ACC112 (cell line): ENCODE measurements around the gene BDH1.
"Not testable (repeated sequence)": the region's sequence is repeated elsewhere in the genome, so short reads cannot be mapped to it uniquely, and the experiment has no call there.

Experiments
- H2AFZ ChIP-seq: fragments of 200-600 bp; sonication (generic); one replicate; pipeline ENCODE4 v1.6.0; 2017; ENCODE audit warnings: antibody characterized with exemption, low read length; ENCODE audit not compliant: unreplicated experiment
- H3K27ac ChIP-seq: fragments of 200-600 bp; sonication (generic); 2 replicates; pipeline ENCODE4 v1.5.1; 2014; ENCODE audit warnings: low read depth, mild to moderate bottlenecking, antibody characterized with exemption, low read length, moderate library complexity
- H3K27me3 ChIP-seq: fragments of 200-600 bp; sonication (generic); 2 replicates; pipeline ENCODE4 v1.6.1; 2014; ENCODE audit warnings: mild to moderate bottlenecking, antibody characterized with exemption, low read length, moderate library complexity, mixed read lengths; ENCODE audit not compliant: insufficient read depth
- H3K36me3 ChIP-seq: fragments of 200-600 bp; sonication (generic); 2 replicates; pipeline ENCODE4 v1.6.1; 2016; ENCODE audit warnings: mild to moderate bottlenecking, antibody characterized with exemption, low read length, moderate library complexity, mixed read lengths; ENCODE audit not compliant: insufficient read depth
- H3K4me1 ChIP-seq: fragments of 200-600 bp; sonication (generic); one replicate; pipeline ENCODE4 v1.6.1; 2016; ENCODE audit warnings: low read length, mixed read lengths; ENCODE audit not compliant: insufficient read depth, unreplicated experiment, control insufficient read depth
- H3K4me3 ChIP-seq: fragments of 200-600 bp; sonication (generic); 2 replicates; pipeline ENCODE4 v1.5.1; 2014; ENCODE audit warnings: mild to moderate bottlenecking, low read depth, low read length
- H3K79me2 ChIP-seq: fragments of 200-600 bp; sonication (generic); one replicate; pipeline ENCODE4 v1.6.0; 2016; ENCODE audit warnings: low read length; ENCODE audit not compliant: control insufficient read depth, unreplicated experiment, insufficient read depth

The BDH1 gene

DNA sequence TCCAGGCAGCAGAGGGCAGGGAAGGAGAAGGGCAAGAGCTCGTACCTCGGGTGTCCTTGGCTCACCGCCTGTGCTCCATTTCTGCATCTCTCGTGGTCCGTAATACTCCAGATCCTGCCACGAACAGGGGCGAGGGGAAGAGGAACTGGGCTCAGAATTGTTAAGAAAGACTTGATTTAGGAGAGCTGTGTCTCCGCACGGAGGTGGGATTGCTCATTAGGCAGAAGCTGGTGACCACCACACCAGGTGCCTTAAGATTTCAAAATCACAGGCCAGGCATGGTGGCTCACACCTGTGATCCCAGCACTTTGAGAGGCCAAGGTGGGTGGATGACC, 37.2 kb upstream of the BDH1 start:
- H3K79me2 ChIP-seq: no peaks in the 10 kb centered on the region
- no peaks in the 10 kb centered on the region for H3K4me1 ChIP-seq
- H2AFZ ChIP-seq: no peak overlapping the region
- no peaks in the 10 kb centered on the region for H3K36me3 ChIP-seq
- no peak overlapping the region for H3K27ac ChIP-seq
- H3K4me3 ChIP-seq: no peak overlapping the region
- H3K27me3 ChIP-seq: no peaks in the 10 kb centered on the region

GRCh38 chr3:197592361-197593045, 36.7 kb upstream of the BDH1 start:
- no peak overlapping the region for H3K27ac ChIP-seq

DNA sequence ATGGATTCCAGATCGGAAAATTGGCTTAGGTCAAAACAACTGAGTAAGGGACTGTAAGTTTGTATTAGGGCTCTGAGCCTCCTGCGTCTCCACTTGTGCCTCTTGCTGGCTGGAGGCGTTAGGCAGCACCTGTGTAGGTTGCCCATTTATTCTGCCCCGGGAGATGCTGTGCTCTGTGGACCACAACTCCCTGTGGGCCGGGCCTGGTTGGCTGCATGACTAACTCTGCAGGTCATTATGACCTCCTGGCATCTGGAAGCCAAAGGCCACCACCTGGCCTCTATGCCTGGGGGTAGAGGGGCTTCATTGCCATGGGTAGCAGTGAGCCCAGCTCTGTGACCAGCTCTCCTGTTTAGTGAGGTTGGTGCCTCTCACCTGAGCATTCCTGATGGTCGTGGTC, 36.0 kb upstream of the BDH1 start:
- Histone ChIP-seq H3K79me2 (no peaks in the 10 kb centered on the region), H3K27ac (no peak overlapping the region), H3K36me3 (no peaks in the 10 kb centered on the region), H3K4me3 (no peak overlapping the region), H2AFZ (no peak overlapping the region), H3K27me3 (no peaks in the 10 kb centered on the region), H3K4me1 (no peaks in the 10 kb centered on the region)

More at GRCh38 chr3:197592361-197593045, 36.7 kb upstream of the BDH1 start:
- H3K27me3 ChIP-seq: no peaks in the 10 kb centered on the region
- no peaks in the 10 kb centered on the region for H3K4me1 ChIP-seq
- H3K36me3 ChIP-seq: no peaks in the 10 kb centered on the region
- no peak overlapping the region for H2AFZ ChIP-seq
- H3K4me3 ChIP-seq: no peak overlapping the region
- no peaks in the 10 kb centered on the region for H3K79me2 ChIP-seq

GRCh38 chr3:197590313-197590962, 34.7 kb upstream of the BDH1 start:
- H2AFZ ChIP-seq: no peak overlapping the region
- H3K27ac ChIP-seq: no peak overlapping the region
- H3K4me1 ChIP-seq: no peaks in the 10 kb centered on the region
- no peaks in the 10 kb centered on the region for H3K36me3 ChIP-seq
- H3K79me2 ChIP-seq: no peaks in the 10 kb centered on the region
- no peaks in the 10 kb centered on the region for H3K27me3 ChIP-seq
- H3K4me3 ChIP-seq: no peak overlapping the region

DNA sequence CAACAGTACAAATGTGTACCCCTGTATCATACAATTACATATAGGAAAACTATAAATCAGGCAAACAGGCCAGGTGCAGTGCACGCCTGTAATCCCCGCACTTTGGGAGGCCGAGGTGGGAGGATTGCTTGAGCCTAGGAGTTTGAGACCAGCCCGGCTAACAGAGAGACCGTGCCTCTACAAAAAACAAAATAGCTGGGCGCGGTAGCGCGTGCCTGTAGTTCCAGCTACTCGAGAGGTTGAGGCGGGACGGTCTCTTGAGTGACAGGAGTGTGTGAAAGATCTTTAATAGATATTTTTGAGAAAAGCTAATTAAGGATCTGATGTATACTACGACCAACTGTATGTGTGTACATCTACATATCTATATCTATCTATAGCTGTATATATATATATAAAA, 33.8 kb upstream of the BDH1 start:
- Histone ChIP-seq H3K27me3 (no peaks in the 10 kb centered on the region), H2AFZ (no peak overlapping the region), H3K4me3 (no peak overlapping the region), H3K27ac (no peak overlapping the region), H3K4me1 (no peaks in the 10 kb centered on the region), H3K79me2 (no peaks in the 10 kb centered on the region), H3K36me3 (no peaks in the 10 kb centered on the region)

GRCh38 chr3:197586768-197587167, 31.0 kb upstream of the BDH1 start:
- not testable (repeated sequence) for H3K36me3 ChIP-seq, H3K4me1 ChIP-seq, H3K79me2 ChIP-seq, H3K27ac ChIP-seq, H3K4me3 ChIP-seq, H3K27me3 ChIP-seq, H2AFZ ChIP-seq

- no peaks in the 10 kb centered on the region for H3K4me1 ChIP-seq
- no peak overlapping the region for H3K27ac ChIP-seq
- no peaks in the 10 kb centered on the region for H3K27me3 ChIP-seq
- H3K79me2 ChIP-seq: no peaks in the 10 kb centered on the region
- H3K4me3 ChIP-seq: no peak overlapping the region
- no peaks in the 10 kb centered on the region for H3K36me3 ChIP-seq
- no peak overlapping the region for H2AFZ ChIP-seq
Observed at GRCh38 chr3:197586181-197586580, 30.4 kb upstream of the BDH1 start.

- H3K4me1 ChIP-seq: no peaks in the 10 kb centered on the region
- H3K27ac ChIP-seq: no peak overlapping the region
- no peak overlapping the region for H2AFZ ChIP-seq
- no peaks in the 10 kb centered on the region for H3K36me3 ChIP-seq
- no peaks in the 10 kb centered on the region for H3K27me3 ChIP-seq
- no peaks in the 10 kb centered on the region for H3K79me2 ChIP-seq
- no peak overlapping the region for H3K4me3 ChIP-seq
Observed at GRCh38 chr3:197584733-197585132, 29.0 kb upstream of the BDH1 start.

DNA sequence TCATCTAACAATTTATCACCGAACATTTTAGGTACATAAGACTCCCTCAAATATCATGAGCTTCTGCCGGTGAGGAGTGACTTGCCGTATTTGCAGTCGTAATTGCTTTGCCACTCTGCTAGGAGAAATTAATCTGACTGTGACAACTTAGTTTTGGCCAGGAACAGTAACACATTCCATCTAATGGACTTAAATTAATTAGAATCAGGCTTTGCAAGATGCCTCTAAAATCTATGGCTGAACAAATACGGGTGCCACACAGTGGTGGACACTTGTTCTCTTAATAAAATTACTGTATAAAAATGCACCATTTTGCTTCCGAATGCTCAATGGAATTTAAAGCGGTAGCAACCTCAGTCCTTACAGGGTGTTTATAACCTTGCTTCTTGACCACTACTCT, 27.6 kb upstream of the BDH1 start:
- Histone ChIP-seq H3K27ac (no peak overlapping the region), H3K4me1 (no peaks in the 10 kb centered on the region), H3K79me2 (no peaks in the 10 kb centered on the region), H2AFZ (no peak overlapping the region), H3K36me3 (no peaks in the 10 kb centered on the region), H3K27me3 (no peaks in the 10 kb centered on the region), H3K4me3 (no peak overlapping the region)

GRCh38 chr3:197580253-197580691, 24.5 kb upstream of the BDH1 start:
- Histone ChIP-seq H3K36me3 (no peaks in the 10 kb centered on the region), H3K79me2 (no peaks in the 10 kb centered on the region), H3K27me3 (peaks cover 18% of the 10 kb centered on the region), H3K4me1 (no peaks in the 10 kb centered on the region), H2AFZ (no peak overlapping the region), H3K4me3 (no peak overlapping the region), H3K27ac (no peak overlapping the region)

DNA sequence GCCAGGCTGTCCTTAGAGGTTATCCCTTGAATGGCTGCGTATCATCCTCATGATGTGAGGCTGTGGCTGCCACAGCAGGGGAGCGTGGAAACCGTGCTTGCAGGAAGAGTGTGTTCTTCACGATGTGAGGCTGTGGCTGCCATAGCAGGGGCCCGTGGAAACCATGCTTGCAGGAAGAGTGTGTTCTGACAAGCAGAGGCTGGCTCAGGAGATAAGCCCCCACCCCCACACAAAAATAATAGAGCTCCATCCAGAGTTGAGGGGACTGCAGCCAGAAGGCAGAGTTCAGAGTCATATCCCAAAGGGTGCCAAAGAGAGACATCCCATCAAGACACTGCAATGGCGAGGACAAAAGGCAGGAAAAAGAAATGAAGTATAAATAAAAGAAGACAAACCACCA, 22.6 kb upstream of the BDH1 start:
- H3K4me1 ChIP-seq: no peaks in the 10 kb centered on the region
- H3K36me3 ChIP-seq: no peaks in the 10 kb centered on the region
- H3K4me3 ChIP-seq: no peak overlapping the region
- H3K27me3 ChIP-seq: peaks cover 36% of the 10 kb centered on the region
- H3K79me2 ChIP-seq: no peaks in the 10 kb centered on the region
- no peak overlapping the region for H3K27ac ChIP-seq
- H2AFZ ChIP-seq: no peak overlapping the region
